NCI-H526 treated with DMSO at 0.1 percent for 48 hours (cell line): ENCODE data around the gene GLIPR1L2.
"Not testable (repeated sequence)": the region's sequence is repeated elsewhere in the genome, so short reads cannot be mapped to it uniquely, and the experiment has no call there.

Experiments used
- DNase-seq: peaks from one replicate; lab custom pipeline; 2025; lab: John Stamatoyannopoulos, UW

Gene GLIPR1L2

GRCh38 chr12:75390899-75391538 is at the start of gene GLIPR1L2:
GLIPR1L2 (plus strand) TSS chr12:75391089; CDS start chr12:75391117, 28 bp downstream.
- peak; percentile 87 for DNase-seq

DNA sequence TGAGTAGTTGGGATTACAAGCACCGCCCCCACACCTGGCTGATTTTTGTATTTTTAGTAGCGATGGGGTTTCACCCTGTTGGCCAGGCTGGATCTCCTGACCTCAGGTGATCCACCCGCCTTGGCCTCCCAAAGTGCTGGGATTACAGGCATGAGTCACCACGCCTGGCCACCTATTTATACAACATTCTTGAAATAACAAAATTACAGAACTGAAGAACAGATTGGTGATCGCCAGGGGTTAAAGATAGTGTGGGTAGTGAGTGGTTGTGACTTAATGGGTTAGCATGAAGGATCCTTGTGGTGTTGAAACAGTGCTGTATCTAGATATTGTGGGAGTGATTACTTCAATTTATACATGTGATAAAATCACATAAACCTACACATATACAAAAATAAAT is 49.0 kb upstream of the GLIPR1L2 start:
- no peak for DNase-seq

DNA sequence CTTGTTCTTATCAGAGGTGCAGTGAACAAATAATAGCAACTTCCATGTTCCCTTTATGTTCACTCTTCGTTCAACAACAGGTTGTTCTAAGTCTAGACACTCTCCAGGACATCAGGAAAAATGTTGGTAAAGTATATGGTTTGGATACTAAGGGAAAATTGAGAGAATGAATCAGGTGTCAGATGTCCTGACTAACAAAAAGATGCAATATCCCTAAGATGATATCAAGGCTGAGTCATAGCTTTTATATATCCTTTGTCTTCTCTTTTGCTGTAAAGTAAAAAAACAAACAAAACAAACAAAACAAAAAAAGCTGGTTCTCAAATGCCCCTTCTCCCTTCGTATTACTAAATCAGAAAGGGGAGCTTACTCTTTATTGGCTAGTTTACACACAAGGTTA is 45.4 kb upstream of the GLIPR1L2 start:
- no peak for DNase-seq

DNA sequence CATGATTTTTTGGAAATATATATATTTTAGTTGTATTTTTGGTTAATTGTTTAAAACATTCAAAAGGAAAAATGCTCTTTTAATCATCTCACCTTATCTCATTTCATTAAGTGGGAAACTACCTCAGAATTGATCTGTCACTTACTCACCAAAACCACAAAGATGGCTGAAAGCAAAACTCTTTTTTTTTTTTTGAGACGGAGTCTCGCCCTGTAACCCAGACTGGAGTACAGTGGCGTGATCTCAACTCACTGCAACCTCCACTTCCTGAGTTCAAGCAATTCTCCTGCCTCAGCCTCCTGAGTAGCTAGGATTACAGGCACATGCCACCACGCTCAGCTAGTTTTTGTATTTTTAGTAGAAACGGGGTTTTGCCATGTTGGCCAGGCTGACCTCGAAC is 44.7 kb upstream of the GLIPR1L2 start:
- DNase-seq = not testable (repeated sequence)

GRCh38 chr12:75349946-75350345 is 40.9 kb upstream of the GLIPR1L2 start:
- no peak for DNase-seq

DNA sequence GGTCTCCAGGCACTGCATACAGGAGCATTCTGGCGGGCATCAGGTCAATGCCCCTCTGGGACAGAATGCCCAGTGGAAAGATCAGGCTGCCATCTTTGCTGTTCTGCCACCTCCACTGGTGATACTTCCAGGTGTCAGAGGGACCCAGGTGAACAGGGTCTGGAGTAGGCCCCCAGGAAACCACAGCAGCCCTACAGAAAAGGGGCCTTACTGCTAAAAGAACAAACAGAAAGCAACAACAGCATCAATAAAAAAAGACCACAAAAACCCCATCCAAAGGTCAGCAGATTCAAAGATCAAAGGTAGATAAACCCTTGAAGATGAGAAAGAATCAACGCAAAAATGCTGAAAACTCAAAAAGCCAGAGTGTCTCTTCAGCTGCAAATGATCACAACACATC is 40.5 kb upstream of the GLIPR1L2 start:
- no peak for DNase-seq

- DNase-seq = no peak
These were observed 36.9 kb upstream of the GLIPR1L2 start for GRCh38 chr12:75354011-75354410.

DNA sequence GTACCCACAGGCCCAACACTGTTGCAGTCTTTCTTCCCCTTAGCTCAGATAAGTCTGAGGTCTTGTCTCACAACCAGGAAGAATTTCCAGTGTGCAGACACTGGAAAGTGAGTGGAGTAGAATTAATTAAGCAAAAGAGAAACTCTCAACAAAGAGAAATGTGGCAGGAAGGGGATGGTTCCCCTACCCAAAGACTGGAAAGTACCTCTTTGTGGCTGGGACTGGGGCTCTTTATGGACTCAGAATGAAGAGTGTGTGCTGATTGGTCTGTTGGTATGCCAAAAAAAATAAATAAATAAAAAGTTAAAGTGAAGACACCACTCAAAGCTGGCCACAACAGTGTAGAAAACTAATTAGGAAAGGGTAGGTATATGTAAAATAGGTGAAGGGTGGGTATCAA is 30.0 kb upstream of the GLIPR1L2 start:
- no peak for DNase-seq

DNA sequence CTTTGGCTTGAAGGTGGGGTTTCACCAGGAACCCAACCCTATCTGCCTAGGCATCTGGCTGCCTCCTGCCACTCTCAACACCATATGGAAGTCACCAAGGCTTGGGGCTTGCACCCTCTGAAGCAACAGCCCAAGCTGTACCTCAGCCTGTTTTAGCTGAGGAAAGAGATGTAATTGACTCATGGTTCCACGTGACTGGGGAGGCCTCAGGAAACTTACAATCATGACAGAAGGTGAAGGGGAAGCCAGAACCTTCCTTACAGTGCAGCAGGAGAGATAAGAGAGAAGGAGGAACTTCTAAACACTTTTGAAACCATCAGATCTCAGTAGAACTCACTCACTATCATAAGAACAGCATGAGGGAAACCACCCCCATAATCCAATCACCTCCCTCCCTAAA is 29.5 kb upstream of the GLIPR1L2 start:
- DNase-seq = no peak

- no peak for DNase-seq
These were observed 26.0 kb upstream of the GLIPR1L2 start for GRCh38 chr12:75364919-75365318.

GRCh38 chr12:75366629-75367028 is 24.3 kb upstream of the GLIPR1L2 start:
- DNase-seq = no peak

DNA sequence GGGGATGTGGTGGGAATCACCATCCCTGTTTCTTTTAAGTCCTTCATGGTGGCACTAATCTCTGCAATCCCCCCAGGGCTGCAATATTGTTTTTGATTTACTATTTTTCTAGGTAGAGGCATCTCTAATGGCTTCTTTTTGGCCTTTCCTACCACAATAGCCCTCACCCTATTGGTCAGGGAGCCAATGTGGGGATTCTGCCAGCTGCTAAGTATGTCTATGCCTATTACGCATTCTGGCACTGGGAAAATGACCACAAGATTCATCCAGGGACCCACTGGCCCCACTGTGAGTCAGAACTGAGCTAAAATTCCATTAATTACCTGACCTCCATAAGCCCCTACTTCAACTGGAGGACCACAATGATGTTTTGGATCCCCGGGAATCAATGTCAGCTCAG is 15.9 kb upstream of the GLIPR1L2 start:
- no peak for DNase-seq

DNA sequence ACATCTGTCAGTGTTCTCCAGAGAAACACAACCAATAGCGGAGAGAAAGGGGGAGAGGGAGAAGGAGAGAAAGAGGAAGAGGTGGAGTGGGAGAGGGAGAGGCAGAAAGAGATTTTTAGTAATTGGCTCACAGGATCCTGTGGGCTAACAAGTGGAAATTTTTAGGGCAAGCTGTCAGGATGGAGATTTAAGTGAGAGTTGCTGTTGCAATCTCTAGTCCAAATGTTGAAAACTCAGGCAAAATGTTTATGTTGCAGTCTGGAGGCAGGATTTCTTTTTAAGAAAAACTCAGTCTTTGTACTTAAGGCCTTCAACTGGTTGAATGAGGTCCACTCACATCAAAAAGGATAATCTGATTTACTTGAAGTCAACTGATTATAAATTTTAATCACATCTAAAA is 12.5 kb upstream of the GLIPR1L2 start:
- no peak for DNase-seq

- DNase-seq = no peak
These were observed 1.8 kb upstream of the GLIPR1L2 start for GRCh38 chr12:75389061-75389460.

- DNase-seq = no peak
These were observed 1.2 kb upstream of the GLIPR1L2 start for GRCh38 chr12:75389706-75390105.

- DNase-seq = no peak
These were observed 562 bp upstream of the GLIPR1L2 start for GRCh38 chr12:75390156-75390898.

DNA sequence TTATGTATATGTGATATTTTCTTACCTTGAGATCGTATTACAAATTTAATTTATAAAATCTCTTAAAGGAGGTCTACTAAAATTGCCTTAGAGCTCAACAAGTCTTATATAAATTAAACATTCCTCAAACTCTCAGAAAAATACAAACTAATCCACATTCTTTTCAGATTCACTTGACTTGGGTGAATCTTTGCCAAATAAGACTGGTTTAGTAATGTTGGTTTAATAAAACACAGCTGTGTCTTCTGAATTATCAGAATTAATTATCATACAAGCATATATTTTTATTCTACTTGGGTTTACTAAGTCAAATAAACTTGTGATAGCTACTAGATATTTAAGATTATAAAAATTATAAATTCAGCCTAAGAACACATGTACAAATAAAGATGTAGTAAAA is 13.3 kb downstream of the GLIPR1L2 start:
- no peak for DNase-seq

- DNase-seq = no peak
These were observed 16.8 kb downstream of the GLIPR1L2 start for GRCh38 chr12:75407683-75408082.

DNA sequence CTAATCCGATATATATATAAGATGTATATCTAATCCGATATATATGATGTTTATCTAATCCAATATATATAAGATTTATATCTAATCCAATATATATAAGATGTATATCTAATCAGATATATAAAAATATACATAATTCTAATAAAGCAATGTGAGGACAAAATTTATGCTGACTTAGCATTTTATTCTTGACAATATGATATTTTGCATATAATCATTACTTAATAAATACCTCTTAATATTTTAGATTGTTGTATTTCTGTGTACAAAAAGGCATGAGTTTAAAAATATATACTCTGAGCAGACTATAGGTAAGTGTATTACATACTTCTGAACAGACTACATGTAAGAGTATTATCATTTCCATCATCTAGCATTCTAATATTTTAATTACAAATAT is 18.9 kb downstream of the GLIPR1L2 start:
- DNase-seq = no peak

GRCh38 chr12:75414671-75415070 is 23.8 kb downstream of the GLIPR1L2 start:
- no peak for DNase-seq

DNA sequence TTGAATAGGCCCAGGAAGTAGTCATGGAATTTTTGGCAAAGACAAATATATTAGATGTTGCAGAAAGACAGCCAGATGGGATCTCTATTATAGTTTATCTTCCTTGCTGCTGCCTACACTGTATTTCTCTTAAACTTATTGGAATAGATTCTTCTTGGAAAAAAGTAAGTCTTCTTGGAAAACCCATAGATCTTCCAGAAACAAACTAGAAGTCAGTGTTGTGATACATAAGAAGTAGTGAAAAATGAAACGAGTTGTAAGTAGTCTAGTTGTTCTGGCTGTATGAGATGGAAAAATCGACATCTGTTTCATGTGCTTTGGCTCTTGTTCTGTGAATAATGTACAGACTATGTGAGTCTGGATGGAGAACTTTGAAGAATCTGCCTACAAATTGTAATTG is 29.0 kb downstream of the GLIPR1L2 start:
- no peak for DNase-seq

GRCh38 chr12:75427491-75427890 is 36.6 kb downstream of the GLIPR1L2 start:
- DNase-seq = no peak

GRCh38 chr12:75428767-75429166 is 37.9 kb downstream of the GLIPR1L2 start:
- no peak for DNase-seq

DNA sequence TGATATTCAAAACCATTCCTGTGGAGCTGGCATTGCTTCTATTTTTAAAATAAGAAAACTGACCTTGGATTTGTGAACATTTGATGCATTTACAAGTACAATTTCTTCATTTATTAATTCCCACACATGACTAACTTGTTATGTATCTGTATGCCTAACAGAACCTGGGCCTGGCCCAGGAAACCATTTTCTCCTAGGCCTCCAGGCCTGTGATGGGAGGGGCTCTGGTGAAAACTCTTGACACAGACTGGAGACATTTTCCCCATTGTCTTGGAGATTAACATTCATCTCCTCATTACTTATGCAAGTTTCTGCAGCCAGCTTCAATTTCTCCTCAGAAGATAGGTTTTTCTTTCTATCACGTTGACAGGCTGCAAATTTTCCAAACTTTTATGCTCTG is 42.0 kb downstream of the GLIPR1L2 start:
- no peak for DNase-seq
